ENCODE measurements around the gene PMM2. TPM values are rescaled to one million over a fixed set of nuclear protein-coding genes. Genes with fewer than 3 reads are reported as not detected.

The PMM2 gene
- total and polyA plus RNA-seq, 9 of the 15 experiments (the other 6 are each of a cell fraction or from before 2014, with no cell fraction given) = 5.6 to 42.7 (median 25.9) TPM

- no peak for TF ChIP-seq NCOA4 (IDR thresholded peaks at IDR 0.05; ENCODE audit: partially characterized antibody)
- no peak for TF ChIP-seq EZH2 (IDR thresholded peaks at IDR 0.05; ENCODE audit: borderline replicate concordance, low read depth, low read length)
- TF ChIP-seq ZFP1 (CRISPR knock-in tag; IDR thresholded peaks at IDR 0.05) = no peak
- TF ChIP-seq ARID4B (CRISPR knock-in tag; IDR thresholded peaks at IDR 0.05) = no peak
- Histone ChIP-seq H3K4me2 (ENCODE audit: insufficient read depth, low read length) (no peak overlapping the region), H3K4me1 (replicated peaks in 1 of 2; ENCODE audit: control insufficient read depth in 2 of 2, insufficient read depth in 2 of 2, low read length in 2 of 2) (no peaks in the 10 kb centered on the region), H3K36me3 (ENCODE audit: control insufficient read depth, insufficient read depth, low read length) (peaks cover 82% of the 10 kb centered on the region), H3K27ac (ENCODE audit: extremely low read depth, low read depth, low read length) (no peak overlapping the region), H2AFZ (ENCODE audit: low read depth, low read length) (no peak overlapping the region), H3K79me2 (ENCODE audit: control insufficient read depth, insufficient read depth, low read length) (no peaks in the 10 kb centered on the region), H3K9ac (ENCODE audit: insufficient read depth in 1 of 2, low read depth in 2 of 2, low read length in 2 of 2) (no peak overlapping the region), H3K9me3 (replicated peaks; ENCODE audit: control insufficient read depth, insufficient read depth, low read depth, low read length) (no peaks in the 10 kb centered on the region), H3K4me3 (no peak overlapping the region), H4K20me1 (replicated peaks; ENCODE audit: control insufficient read depth, insufficient read depth, low read length) (no peaks in the 10 kb centered on the region), H3K27me3 (ENCODE audit: control insufficient read depth in 2 of 2, insufficient read depth in 2 of 2, low read length in 2 of 2) (no peaks in the 10 kb centered on the region), H3K9me1 (ENCODE audit: control insufficient read depth, insufficient read depth, low read length) (no peaks in the 10 kb centered on the region)
- ATAC-seq (no peak), DNase-seq (ENCODE audit: extremely low read depth in 1 of 4, low spot score in 3 of 4) (no peak), FAIRE-seq (no peak)
- intact Hi-C loops (cut with micrococcal nuclease) = no loop called here
- CTCF ChIA-PET (ENCODE audit: low intra/inter-chr PET ratio) = no interaction called here
- 96% methylated on average over 3 of the region's 3 CpGs for WGBS (ENCODE audit: insufficient coverage, low coverage, missing lambda C conversion rate)
- no TSS peak for BruUV-seq (replicated peaks)
- POLR2A ChIA-PET = interaction anchor here (0.5 to 0.9 kb wide), 4 partner anchors 9 to 1125 kb away, joined by 3 read pairs; no protein-coding TSS in a partner anchor
- in situ Hi-C loops (cut with MboI) = no loop called here
Measured at GRCh38 chr16:8822403-8822802, 24.8 kb downstream of the PMM2 start.

All from K562 (cell line).